SK-N-SH (cell line): ENCODE results near the gene WDR88. TPM values are rescaled to one million over a fixed set of nuclear protein-coding genes. Genes with fewer than 3 reads are reported as not detected.

Experiments used
- CTCF ChIA-PET: fragments of 300-600, 350-600 bp; formaldehyde crosslinking; extraction: SDS; loops from one replicate; lab custom pipeline; 2021; lab: Yijun Ruan, JAX
- POLR2A ChIA-PET: fragments of 350-600 bp; sonication (Branson Sonifier 250); formaldehyde crosslinking; extraction: SDS; loops from one replicate; lab custom pipeline; 2020; ENCODE audit warnings: antibody characterized with exemption, inconsistent platforms; lab: Yijun Ruan, JAX
- DNase-seq: peaks from one replicate; pipeline ENCODE4 v3.0.0; 2012
- H2AFZ ChIP-seq: fragments of 200-600 bp; sonication (generic); 2 replicates; pipeline ENCODE4 v1.8.1; 2016; ENCODE audit warnings: antibody characterized with exemption, mild to moderate bottlenecking, low read depth
- H3F3A ChIP-seq: fragments of 200-600 bp; sonication (generic); replicated peaks from 2 replicates; pipeline ENCODE3; 2016; ENCODE audit warnings: antibody characterized with exemption, mild to moderate bottlenecking; ENCODE audit not compliant: insufficient read depth
- H3K27ac ChIP-seq, 2 experiments: fragments of 200-500 bp in 1 of 2; fragments of 200-600 bp in 1 of 2; sonication (Bioruptor generic) in 1 of 2; sonication (generic), shearing (Covaris generic) in 1 of 2; 2 replicates each; pipeline versions ENCODE4 v1.5.1 to v1.6.1; 2014 to 2016; ENCODE audit warnings: low read depth in 2 of 2, inconsistent platforms in 1 of 2, low read length in 1 of 2, mild to moderate bottlenecking in 1 of 2, mixed read lengths in 1 of 2
- H3K27me3 ChIP-seq: fragments of 200-600 bp; sonication (generic), shearing (Covaris generic); 2 replicates; pipeline ENCODE4 v1.6.1; 2016; ENCODE audit warnings: mixed run types; ENCODE audit not compliant: insufficient read depth
- H3K36me3 ChIP-seq, 2 experiments: fragments of 200-500 bp in 1 of 2; fragments of 200-600 bp in 1 of 2; sonication (Bioruptor generic) in 1 of 2; sonication (generic) in 1 of 2; replicated peaks in 1 of 2; 2 replicates each; pipeline versions ENCODE3 to v1.5.1; 2014 to 2016; ENCODE audit warnings: low read length in 1 of 2, mild to moderate bottlenecking in 1 of 2; ENCODE audit not compliant: insufficient read depth in 2 of 2, control insufficient read depth in 1 of 2
- H3K4me1 ChIP-seq, 2 experiments: fragments of 200-500 bp in 1 of 2; fragments of 200-600 bp in 1 of 2; sonication (Bioruptor generic) in 1 of 2; sonication (generic), shearing (Covaris generic) in 1 of 2; 2 replicates each; pipeline versions ENCODE4 v1.5.1 to v1.6.1; 2014 to 2016; ENCODE audit warnings: low read depth in 1 of 2, low read length in 1 of 2, mixed run types in 1 of 2; ENCODE audit not compliant: insufficient read depth in 2 of 2, control insufficient read depth in 1 of 2
- H3K4me2 ChIP-seq: fragments of 200-600 bp; sonication (generic), shearing (Covaris generic); 2 replicates; pipeline ENCODE4 v1.6.1; 2017; ENCODE audit warnings: mixed run types
- H3K4me3 ChIP-seq, 2 experiments: fragments of 200-500 bp in 1 of 2; fragments of 200-600 bp in 1 of 2; sonication (Bioruptor generic) in 1 of 2; sonication (generic), shearing (Covaris generic) in 1 of 2; 2 replicates each; pipeline versions ENCODE4 v1.5.1 to v1.8.1; 2014 to 2016; ENCODE audit warnings: low read depth in 2 of 2, inconsistent platforms in 1 of 2, low read length in 1 of 2, mild to moderate bottlenecking in 1 of 2, mixed read lengths in 1 of 2, moderate library complexity in 1 of 2
- H3K79me2 ChIP-seq: fragments of 200-600 bp; sonication (generic); 2 replicates; pipeline ENCODE4 v1.8.1; 2017; ENCODE audit warnings: mild to moderate bottlenecking; ENCODE audit not compliant: insufficient read depth
- H3K9ac ChIP-seq: fragments of 200-600 bp; sonication (generic); 2 replicates; pipeline ENCODE4 v1.6.1; 2017; ENCODE audit warnings: mixed run types
- H3K9me2 ChIP-seq: fragments of 200-600 bp; sonication (generic); 2 replicates; pipeline ENCODE4 v1.6.1; 2017; ENCODE audit warnings: mixed run types
- H3K9me3 ChIP-seq: fragments of 200-600 bp; sonication (generic); 2 replicates; pipeline ENCODE4 v1.6.1; 2017; ENCODE audit warnings: mixed run types, mild to moderate bottlenecking, moderate library complexity
- H4K20me1 ChIP-seq: fragments of 200-600 bp; sonication (generic); 2 replicates; pipeline ENCODE4 v1.6.1; 2017; ENCODE audit warnings: mild to moderate bottlenecking, mixed run types; ENCODE audit not compliant: insufficient read depth
- CTCF ChIP-seq: fragments of 200-600 bp; sonication (generic); IDR thresholded peaks from 2 replicates; pipeline ENCODE4 v1.6.1; 2017; ENCODE audit warnings: antibody characterized with exemption, mild to moderate bottlenecking, moderate library complexity
- ELF1 ChIP-seq: IDR thresholded peaks from 2 replicates; pipeline ENCODE4 v1.4.0; 2012
- EZH2phosphoT487 ChIP-seq: fragments of 200-600 bp; sonication (generic); IDR thresholded peaks from 2 replicates; pipeline ENCODE4 v1.6.1; 2017; ENCODE audit warnings: low read depth, mixed run types, mild to moderate bottlenecking, antibody characterized with exemption, moderate library complexity, borderline replicate concordance
- FOSL2 ChIP-seq: IDR thresholded peaks from 2 replicates; pipeline ENCODE4 v1.4.0; 2012; ENCODE audit warnings: low read depth, mild to moderate bottlenecking, moderate library complexity, borderline replicate concordance
- FOXJ3 ChIP-seq: sonication (generic); formaldehyde crosslinking; IDR thresholded peaks from 2 replicates; pipeline ENCODE4 v1.5.1; 2020; ENCODE audit warnings: mild to moderate bottlenecking, missing genetic modification reagents
- MEF2A ChIP-seq: IDR thresholded peaks from 2 replicates; pipeline ENCODE4 v1.4.0; 2012; ENCODE audit warnings: low read depth, borderline replicate concordance
- NRF1 ChIP-seq: IDR thresholded peaks from 2 replicates; pipeline ENCODE4 v1.6.1; 2012; ENCODE audit warnings: low read depth, mild to moderate bottlenecking, low read length
- POLR2AphosphoS5 ChIP-seq: IDR thresholded peaks from 2 replicates; pipeline ENCODE4 v1.6.1; 2012; ENCODE audit warnings: low read depth, low read length
- REST ChIP-seq: IDR thresholded peaks from 2 replicates; pipeline ENCODE4 v1.6.1; 2012; ENCODE audit warnings: mild to moderate bottlenecking, low read depth, low read length, moderate library complexity
- RXRA ChIP-seq: IDR thresholded peaks from 2 replicates; pipeline ENCODE4 v1.4.0; 2012; ENCODE audit warnings: low read depth, mild to moderate bottlenecking, borderline replicate concordance
- TEAD4 ChIP-seq: IDR thresholded peaks from 2 replicates; pipeline ENCODE4 v1.4.0; 2012; ENCODE audit warnings: mild to moderate bottlenecking, borderline replicate concordance; ENCODE audit not compliant: insufficient read depth
- USF1 ChIP-seq: IDR thresholded peaks from 2 replicates; pipeline ENCODE4 v1.4.0; 2012; ENCODE audit warnings: low read depth, borderline replicate concordance
- USF2 ChIP-seq: fragments of 150-350 bp; IDR thresholded peaks from 2 replicates; pipeline ENCODE4 v1.6.1; 2017; ENCODE audit warnings: antibody characterized with exemption, low read length, low read depth, borderline replicate concordance
- YY1 ChIP-seq: IDR thresholded peaks from 2 replicates; pipeline ENCODE4 v1.4.0; 2012; ENCODE audit warnings: low read depth, mild to moderate bottlenecking
- WGBS: methylation state at CpG from one replicate; pipeline ENCODE4 v1.1.6; 2017; ENCODE audit warnings: low lambda C conversion rate; 5-methylcytosine and 5-hydroxymethylcytosine counted together
- polyA plus RNA-seq, 3 experiments: library from polyadenylated mRNA; depleted of rRNA; stranded (reverse); fragments of >200 nt; gene quantifications; 2 replicates each; pipeline ENCODE4 v1.2.3, GENCODE V29; 2012
- TF ChIP-seq, protein P1 (sequence below): IDR thresholded peaks from 2 replicates; pipeline ENCODE4; 2012

The WDR88 gene
- polyA plus RNA-seq, 1 of the 3 experiments (the other 2 are of a cell fraction), result not detected

DNA sequence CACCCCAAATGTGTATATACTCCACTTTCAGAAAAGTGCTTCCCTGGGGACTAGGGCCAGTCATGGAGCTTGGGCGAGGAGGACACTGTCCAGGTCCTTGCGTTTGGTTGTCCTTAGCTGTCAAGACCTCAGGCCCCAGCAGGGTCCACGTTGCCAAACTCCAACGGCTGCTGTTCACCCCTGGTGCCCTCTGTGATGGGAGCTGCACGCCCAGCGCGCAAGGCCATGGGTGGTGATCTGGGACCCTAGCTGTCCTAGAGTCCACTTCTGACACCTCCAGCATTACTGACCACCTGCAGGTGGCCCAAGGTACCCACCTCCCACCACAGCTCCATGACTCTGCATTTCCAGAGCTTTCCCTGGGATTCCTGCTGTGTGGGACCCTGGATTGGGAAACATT, 66.3 kb downstream of the WDR88 start:
- Histone ChIP-seq H3K9me2 (no peaks in the 10 kb centered on the region), H3K4me2 (no peak overlapping the region), H3K9ac (no peak overlapping the region), H3K4me3 (no peak overlapping the region), H3K4me1 (peaks cover 0 to 13% of the 10 kb centered on the region in 2 experiments; a peak in 1 of 4 replicates), H3K9me3 (no peaks in the 10 kb centered on the region), H2AFZ (no peak overlapping the region), H3K27ac (no peak overlapping the region), H3K27me3 (no peaks in the 10 kb centered on the region), H4K20me1 (0 out of 2 replicates have a peak, but pooled peaks cover 5% of the 10 kb centered on the region), H3F3A (no peaks in the 10 kb centered on the region), H3K36me3 (peaks cover 0 to 3% of the 10 kb centered on the region in 2 experiments), H3K79me2 (no peaks in the 10 kb centered on the region)
- WGBS, result 100% methylated on average over 6 of the region's 7 CpGs
- peak; percentile 8 for DNase-seq
- CTCF ChIA-PET, result interaction anchor here (1.0 to 6.5 kb wide), 5 partner anchors 11 to 222 kb away, joined by 3 to 44 read pairs (median 5); no protein-coding TSS in a partner anchor
- TF ChIP-seq USF2 (no peak), ELF1 (no peak), TEAD4 (no peak), RXRA (no peak), CTCF (no peak)
- TF ChIP-seq, protein P1, sequence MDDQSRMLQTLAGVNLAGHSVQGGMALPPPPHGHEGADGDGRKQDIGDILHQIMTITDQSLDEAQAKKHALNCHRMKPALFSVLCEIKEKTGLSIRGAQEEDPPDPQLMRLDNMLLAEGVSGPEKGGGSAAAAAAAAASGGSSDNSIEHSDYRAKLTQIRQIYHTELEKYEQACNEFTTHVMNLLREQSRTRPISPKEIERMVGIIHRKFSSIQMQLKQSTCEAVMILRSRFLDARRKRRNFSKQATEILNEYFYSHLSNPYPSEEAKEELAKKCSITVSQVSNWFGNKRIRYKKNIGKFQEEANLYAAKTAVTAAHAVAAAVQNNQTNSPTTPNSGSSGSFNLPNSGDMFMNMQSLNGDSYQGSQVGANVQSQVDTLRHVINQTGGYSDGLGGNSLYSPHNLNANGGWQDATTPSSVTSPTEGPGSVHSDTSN, result no peak
- POLR2A ChIA-PET, result interaction anchor here (0.6 to 0.8 kb wide), 2 partner anchors 75 to 106 kb away, joined by 3 to 4 read pairs; no protein-coding TSS in a partner anchor

- H3K27ac ChIP-seq, result no peak overlapping the region
- H3K4me1 ChIP-seq, result peaks cover 0 to 8% of the 10 kb centered on the region in 2 experiments; a peak in 1 of 4 replicates
- H3K9ac ChIP-seq, result no peak overlapping the region
- no peaks in the 10 kb centered on the region for H3K27me3 ChIP-seq
- CTCF ChIA-PET, result interaction anchor here (0.6 to 1.4 kb wide), 2 partner anchors 74 to 181 kb away, joined by 3 to 5 read pairs; no protein-coding TSS in a partner anchor
- no peak overlapping the region for H3K4me3 ChIP-seq
- H2AFZ ChIP-seq, result no peak overlapping the region
- 79% methylated on average over 7 of the region's 8 CpGs for WGBS
- no peak overlapping the region for H3K4me2 ChIP-seq
- H3K36me3 ChIP-seq, result peaks cover 0 to 3% of the 10 kb centered on the region in 2 experiments
- H3K79me2 ChIP-seq, result no peaks in the 10 kb centered on the region
- H3K9me3 ChIP-seq, result no peaks in the 10 kb centered on the region
- POLR2A ChIA-PET, result no interaction called here
- no peaks in the 10 kb centered on the region for H3F3A ChIP-seq
- peak; percentile 9 for DNase-seq
- no peaks in the 10 kb centered on the region for H3K9me2 ChIP-seq
- H4K20me1 ChIP-seq, result 0 out of 2 replicates have a peak, but pooled peaks cover 5% of the 10 kb centered on the region
- no peak for TF ChIP-seq USF1
- no peak for TF ChIP-seq EZH2phosphoT487
- no peak for TF ChIP-seq REST
- no peak for TF ChIP-seq ELF1
- TF ChIP-seq MEF2A, result no peak
- TF ChIP-seq POLR2AphosphoS5, result no peak
- TF ChIP-seq USF2, result no peak
- no peak for TF ChIP-seq FOXJ3 (CRISPR knock-in tag)
- TF ChIP-seq NRF1, result no peak
- no peak for TF ChIP-seq FOSL2
- TF ChIP-seq TEAD4, result no peak
- no peak for TF ChIP-seq YY1
These were observed 67.7 kb downstream of the WDR88 start for GRCh38 chr19:33199441-33200265.
